Erythroblast (primary cell): Measurements from ENCODE around the gene ACTL6B.

Experiments
- DNase-seq, 2 experiments: peaks; one replicate each; lab custom pipeline; 2025; lab: John Stamatoyannopoulos, UW
- GATA1 ChIP-seq: IDR thresholded peaks from 2 replicates; pipeline ENCODE4 v1.6.1; 2011; ENCODE audit warnings: low read depth, mild to moderate bottlenecking, control low read depth, low read length, moderate library complexity
- POLR2A ChIP-seq: IDR thresholded peaks from 2 replicates; pipeline ENCODE4 v1.6.1; 2011; ENCODE audit warnings: mild to moderate bottlenecking, low read length

Gene ACTL6B

DNA sequence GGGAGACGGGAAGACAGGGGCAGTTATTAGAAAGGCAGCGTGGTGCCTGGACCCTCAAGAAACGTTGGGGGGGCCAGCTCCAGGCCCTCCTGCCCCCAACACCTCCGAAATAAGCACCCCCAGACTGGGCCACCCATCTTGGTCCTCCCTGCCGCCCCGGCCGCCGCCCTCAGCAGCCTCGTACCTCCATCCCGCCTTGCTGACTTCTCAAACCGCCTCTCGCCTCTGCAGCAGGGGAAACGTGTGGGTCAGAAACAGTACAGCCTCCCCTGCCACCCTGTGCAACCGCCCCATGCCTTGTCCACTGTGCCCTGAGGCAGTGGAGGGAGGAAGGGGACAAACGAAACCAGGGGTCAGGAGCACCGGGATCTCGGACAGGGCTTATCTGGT lies 30.6 kb upstream of the ACTL6B start:
- TF ChIP-seq POLR2A (no peak), GATA1 (no peak)

DNA sequence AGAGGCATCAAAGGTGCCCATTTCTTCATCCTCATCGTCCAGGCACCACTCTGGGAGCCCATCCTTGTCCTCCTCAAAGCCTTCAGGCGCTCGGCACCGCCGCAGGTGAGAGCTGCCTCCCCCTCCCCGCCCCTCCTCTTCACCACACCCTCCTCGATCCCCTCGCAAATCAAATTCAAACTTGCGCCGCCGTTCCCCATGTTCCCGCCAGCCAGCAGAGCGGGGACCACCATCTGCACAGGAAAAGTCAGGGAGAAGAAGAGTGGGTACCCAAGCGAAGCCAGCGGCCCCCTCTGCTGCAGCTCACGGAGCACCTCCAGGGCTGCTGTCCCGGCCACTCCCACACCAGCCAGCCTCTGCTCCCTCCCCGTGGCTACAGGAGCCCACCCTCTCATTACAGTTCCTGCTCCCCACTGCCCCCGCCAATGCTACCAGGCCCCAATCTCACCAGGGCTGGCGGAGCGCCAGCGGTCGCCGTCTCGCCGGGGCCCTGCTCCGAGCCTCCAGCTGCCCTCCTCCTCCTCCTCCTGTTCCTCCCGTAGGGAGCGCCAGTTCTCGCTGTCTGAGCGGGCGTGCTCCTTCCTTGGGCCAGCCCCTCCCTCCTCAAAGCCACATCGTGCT lies 30.1 kb upstream of the ACTL6B start:
- DNase-seq = no peak
- TF ChIP-seq GATA1 (no peak), POLR2A (no peak)

More for the DNA sequence above, 30.6 kb upstream of the ACTL6B start:
- DNase-seq = no peak

DNA sequence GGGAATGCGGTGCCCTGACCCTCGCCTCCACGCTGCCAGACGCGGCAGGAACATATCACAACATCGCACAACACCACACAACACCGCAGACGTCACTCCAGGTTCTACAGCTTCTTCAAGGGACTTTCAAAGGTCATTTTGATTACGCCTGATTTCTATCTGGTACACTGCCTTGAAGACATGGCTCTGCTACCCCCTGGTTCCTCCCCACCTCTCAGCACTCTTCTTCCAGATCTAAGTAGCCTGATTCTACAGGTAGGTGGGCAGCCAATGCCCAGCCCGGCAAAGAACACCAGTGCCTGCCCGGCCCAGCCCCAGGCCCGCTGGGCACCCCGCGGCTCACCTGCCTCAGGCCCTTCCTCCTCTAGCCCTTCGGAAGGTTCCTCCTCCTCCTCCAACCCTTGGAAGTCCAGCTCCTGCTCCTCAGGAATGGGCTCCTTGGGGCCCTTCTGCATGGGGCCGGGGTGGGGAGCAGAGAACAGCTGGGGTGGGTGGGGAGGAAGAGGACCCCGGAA lies 29.4 kb upstream of the ACTL6B start:
- TF ChIP-seq POLR2A (no peak), GATA1 (no peak)
- DNase-seq = no peak

DNA sequence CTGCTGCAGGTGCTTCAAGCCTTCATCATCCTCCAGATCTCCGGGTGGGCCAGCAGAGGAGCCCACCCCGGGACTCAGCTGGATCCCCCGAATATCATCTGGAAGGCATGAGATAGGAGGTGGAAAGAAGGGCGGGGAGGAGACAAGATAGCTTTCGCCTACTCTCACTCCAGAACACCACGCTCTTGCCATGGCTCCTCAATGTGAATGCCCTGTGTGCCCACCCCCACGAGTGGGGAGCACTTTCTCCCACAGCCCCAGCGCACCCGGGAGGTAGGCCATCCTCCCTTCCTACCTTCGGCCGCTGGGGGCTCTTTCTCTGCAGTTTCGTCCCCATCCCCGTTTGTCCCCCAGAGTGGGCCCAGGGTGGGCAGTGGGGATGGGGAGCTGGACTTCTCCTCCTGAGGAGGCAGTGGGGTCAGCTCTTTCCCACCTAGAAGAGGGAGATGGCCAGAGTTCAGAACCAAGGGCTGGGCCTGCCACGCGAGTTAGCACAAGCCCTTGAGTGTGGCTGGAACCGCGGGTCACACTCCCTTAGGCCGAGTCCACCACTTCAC lies 28.9 kb upstream of the ACTL6B start:
- no peak for DNase-seq
- TF ChIP-seq POLR2A = no peak
- TF ChIP-seq GATA1 = no peak

DNA sequence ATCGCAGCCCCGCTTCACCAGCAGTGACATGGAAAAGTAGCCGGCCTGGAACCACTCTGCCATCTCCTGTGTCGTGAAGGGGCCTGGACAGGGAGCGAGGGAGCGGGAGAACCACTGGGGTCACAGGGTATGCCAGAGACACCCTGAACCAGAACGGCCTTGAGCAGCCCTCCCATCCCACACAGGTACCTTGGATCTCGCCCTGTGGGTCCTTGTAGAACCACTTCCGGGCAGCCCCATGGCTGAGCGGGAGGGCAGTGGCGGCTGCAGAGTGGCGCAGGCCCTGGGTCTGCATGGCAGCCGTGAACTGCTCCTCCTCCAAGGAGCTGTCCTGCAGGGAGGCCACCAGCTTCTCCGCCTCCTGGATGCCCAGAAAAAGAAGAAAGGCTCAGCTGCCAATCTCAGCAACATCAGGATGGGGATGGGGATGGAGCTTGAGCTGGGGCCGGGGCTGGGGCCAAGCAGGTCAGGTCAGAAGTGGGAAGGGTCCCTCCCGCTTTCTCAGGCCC lies 28.3 kb upstream of the ACTL6B start:
- TF ChIP-seq POLR2A = no peak
- TF ChIP-seq GATA1 = no peak
- DNase-seq = no peak

DNA sequence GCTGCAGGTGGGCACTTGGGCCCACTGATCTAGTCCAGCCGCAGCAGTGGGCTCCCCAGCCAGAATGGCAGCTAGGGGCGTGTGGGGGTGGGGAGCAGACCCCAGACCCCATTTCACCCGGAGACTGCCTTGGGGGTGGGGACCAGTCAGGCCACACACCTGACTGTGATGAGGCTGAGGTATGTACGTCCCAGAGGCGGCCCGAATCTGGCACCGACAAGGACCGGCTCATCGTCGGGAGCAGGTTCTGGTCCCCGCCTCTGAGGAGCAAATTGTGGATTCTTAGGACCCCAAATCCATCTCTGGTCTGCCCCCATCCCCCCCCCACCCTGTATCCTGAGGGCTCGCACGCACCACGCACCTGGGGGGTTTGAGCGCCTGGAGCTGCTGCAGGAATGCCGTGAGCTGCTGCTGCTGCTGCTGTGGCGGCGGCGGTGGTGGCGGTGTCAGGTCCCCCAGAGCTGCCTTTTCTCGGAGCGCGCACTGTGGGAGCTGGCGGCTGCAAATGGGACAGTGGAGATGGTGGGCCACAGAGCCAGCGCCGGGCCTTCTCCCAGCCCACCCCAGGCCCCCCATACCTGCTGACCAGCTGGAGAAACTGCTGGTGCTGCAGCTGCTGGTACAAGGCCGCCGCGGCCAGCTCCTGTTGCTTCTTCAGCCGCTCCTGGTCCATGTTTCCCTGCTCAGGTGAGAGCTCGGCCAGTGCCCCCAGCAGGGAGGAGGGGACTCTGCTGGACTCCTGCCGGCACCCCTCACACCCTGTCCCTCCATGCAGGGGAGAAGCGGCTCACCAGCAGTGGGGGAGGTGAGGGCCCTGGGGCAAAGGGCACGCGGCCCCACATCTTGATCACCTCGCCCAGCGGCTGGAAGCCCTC lies 27.6 kb upstream of the ACTL6B start:
- no peak for DNase-seq
- TF ChIP-seq POLR2A = no peak
- no peak for TF ChIP-seq GATA1

DNA sequence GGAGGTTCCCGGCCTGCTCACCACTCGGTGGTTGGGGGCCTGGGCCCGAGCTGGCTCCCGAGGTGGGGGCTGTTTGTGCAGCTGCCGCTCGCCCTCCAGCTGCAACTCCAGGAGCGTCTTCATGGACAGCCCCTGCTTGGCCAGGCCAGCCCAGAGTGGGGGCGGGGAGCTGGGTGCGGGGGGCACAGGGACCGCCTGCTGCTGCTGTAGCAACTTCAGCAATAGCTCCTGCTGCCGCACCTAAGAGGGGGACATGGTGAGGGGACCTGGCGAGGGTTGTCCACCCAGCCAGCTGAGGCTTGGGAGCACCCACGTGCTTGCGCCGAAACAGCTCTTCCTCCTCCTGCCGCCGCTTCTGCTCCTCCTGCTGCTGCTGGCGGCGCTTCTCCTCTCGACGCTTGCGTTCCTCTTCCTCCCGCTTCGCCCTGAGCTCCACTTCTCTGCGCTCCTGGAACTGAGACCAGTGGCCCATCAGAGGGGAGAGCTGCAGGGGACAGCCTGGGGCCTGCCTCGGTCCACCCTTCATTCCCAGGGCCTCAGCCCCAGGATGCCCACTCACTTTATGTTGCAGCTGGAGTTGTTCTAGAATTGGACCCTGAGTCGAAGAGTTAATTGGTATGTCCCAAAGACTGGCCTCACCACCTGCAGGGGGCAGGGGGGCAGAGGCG lies 26.9 kb upstream of the ACTL6B start:
- no peak for DNase-seq
- TF ChIP-seq GATA1 = no peak
- TF ChIP-seq POLR2A = no peak

DNA sequence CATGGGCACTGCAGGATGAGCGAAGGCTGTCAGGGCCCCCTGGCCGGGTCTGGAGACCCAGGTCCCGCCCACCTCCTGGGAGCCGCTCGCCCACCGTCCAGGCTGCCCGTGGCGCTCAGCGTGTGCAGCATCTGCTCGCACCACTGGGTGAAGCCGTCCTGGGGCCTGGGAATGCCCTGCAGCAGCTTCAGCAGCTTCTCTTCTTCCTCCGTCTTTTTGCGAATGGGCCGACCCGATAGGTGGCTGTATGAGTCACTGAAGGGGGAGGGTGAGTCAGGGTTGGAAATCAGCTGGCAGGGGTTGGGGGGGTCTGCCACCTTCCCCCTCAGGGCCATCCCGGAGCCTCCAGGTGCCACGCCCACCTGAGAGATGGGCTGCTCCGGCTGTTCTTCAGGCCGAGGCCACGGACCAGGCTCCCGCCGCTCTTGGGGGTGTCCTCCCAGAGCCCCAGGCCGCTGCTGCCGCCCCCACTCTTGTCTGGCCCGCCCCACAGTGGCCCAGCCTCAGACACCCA lies 26.0 kb upstream of the ACTL6B start:
- TF ChIP-seq GATA1 (no peak), POLR2A (no peak)
- DNase-seq = peak in 1 of 2 experiments; percentile 43

DNA sequence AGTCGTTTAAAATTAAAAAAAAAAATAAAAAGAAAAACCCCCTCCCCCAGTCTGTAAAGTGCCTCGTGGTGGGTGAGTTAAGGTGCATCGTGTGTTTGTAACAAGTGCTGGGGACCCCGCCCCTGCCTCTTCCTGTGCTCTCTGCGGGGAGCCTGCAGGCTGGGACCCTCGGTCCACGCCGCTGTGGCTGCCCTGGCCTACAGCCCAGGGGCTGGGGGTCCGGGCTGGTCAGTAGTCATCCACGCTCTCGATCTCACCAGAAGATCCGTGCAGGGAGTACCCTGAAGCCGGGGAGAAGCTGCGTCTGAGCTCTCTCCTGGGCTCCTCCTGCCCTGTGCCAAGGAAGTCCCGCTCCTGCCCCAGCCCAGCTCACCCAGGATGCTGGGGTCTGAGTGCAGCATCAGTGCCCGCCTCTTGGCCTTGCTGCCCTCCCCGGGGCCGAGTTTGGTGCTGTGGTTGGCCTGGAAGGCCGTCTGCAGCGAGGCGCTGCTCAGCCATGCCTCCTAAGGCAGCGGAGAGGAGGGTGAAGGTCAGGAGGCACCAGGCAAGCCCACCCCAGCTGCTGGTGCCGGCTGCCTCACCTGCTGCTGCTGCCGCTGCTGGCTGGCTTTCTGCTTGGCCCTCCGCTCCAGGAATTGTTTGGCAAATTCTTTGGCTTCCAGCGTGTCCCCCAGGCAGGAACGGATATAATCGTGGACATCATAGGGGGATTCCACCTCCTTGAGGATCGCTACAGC lies 25.4 kb upstream of the ACTL6B start:
- no peak for DNase-seq
- TF ChIP-seq POLR2A (no peak), GATA1 (no peak)

DNA sequence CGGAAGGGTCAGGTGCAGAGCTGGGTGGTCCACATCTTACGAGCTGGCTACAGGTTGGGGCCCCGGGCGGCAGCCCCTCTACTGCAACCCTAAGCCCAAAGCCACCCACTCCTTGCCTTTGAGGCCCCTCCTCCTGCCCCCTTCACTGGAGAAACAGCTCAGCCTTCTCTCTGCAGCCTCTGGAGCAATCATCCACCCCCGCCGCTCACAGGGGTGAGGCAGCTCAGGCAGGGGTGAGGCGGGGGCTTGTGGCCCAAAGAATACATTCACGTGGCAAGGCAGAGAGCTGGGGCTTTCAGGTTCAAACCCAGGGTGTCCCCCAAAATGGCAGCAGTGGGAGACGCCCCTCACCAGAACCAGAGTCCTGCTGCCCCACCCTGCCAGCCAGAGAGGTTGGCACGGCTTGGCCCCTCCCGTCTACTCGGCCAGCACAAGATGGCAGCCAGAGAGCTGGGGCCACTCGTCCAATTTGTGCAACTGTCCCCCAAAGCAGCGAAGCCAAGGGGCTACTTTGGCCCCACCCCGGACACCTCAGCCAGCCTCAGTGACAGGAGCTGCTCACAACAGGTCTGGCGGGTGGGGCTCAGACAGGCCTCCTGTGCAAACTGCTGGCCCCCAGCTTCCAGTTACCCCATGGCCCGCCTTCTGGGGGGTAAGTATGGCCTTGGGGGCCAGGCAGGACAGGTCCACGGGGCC lies 24.5 kb upstream of the ACTL6B start:
- DNase-seq = no peak
- TF ChIP-seq POLR2A = no peak
- TF ChIP-seq GATA1 = no peak

DNA sequence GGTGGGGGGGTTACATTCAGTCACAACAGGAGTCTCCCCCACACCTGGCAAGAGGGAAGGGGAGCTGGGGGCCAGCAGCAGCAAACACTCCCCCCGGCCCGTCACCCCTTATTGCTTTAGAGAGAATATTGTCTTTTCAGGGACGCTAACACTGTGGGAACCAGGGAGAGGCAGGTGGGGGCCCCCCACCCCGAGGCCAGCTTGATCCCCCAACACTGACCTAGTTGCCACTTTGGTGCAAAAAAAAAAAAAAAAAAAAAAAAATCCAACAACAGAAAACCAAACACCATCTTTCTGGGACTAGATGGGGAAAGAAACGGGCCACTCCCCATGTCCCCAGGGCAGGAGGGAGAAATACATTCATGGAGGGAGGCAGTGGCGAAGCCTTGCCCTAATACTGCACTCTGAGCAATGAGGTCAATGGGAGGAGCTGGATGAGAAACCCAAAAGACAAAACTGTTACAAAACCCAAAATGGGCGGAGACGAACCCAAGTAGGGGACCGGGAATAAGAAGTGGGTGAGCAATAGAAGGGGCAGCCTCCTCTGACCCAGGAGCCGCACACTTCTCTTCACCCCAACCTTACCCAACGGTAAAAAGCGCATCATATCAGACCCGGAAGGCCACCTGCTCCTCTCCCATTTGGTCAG lies 23.8 kb upstream of the ACTL6B start:
- DNase-seq = no peak
- no peak for TF ChIP-seq POLR2A
- TF ChIP-seq GATA1 = no peak
